Measurements from ENCODE around the gene MYOM3. TPM values are rescaled to one million over a fixed set of nuclear protein-coding genes. Genes with fewer than 3 reads are reported as not detected.

MYOM3 gene
- total RNA-seq, 1 donor from 2014 or later, result 0.69 TPM

DNA sequence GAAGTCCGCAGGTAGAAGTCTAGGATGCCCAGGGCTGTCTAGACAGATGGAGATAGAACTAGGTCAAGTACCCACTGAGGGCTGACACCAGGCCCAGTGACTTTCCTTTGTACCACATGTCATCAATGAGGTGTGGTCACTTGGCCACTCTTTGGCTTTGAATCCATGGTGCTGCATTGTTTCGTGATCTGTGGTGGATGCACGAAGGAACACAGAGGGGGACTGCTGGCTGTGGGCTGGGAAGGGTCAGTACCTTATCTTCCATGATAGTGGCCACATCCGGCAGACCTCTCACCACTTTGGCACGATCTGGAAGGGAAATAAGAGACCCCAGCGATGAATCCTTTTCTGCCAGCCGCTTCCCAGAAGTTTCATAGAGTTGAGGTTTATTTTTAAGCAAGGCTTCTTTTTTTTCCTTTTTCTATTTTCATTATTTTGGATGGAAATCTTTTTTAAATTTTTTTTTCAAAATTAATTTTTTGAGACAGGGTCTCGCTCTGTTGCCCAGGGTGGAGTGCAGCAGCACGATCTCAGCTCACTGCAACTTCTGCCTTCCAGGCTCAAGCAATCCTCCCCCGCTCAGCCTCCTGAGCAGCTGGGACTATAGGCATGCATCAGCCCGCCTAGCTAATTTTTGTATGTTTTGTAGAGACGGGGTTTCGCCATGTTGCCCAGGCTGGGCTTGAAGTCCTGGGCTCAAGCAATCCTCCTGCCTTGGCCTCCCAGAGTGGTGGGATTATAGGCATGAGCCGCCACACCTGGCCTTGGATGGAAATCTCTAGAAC lies 53.1 kb downstream of the MYOM3 start:
- intact Hi-C loops (cut with DNase I), result no loop called here
- H3K27ac ChIP-seq, result no peak overlapping the region
- ATAC-seq, result no peak
- H3K36me3 ChIP-seq, result no peaks in the 10 kb centered on the region
- H3K4me1 ChIP-seq, result no peaks in the 10 kb centered on the region
- H3K9me3 ChIP-seq, result no peaks in the 10 kb centered on the region
- no peak for TF ChIP-seq CTCF (IDR thresholded peaks at IDR 0.05)
- no peaks in the 10 kb centered on the region for H3K27me3 ChIP-seq
- DNase-seq, result peak; percentile 38
- H3K4me3 ChIP-seq, result no peak overlapping the region

GRCh38 chr1:24057171-24057570 lies 54.8 kb downstream of the MYOM3 start:
- H3K4me3 ChIP-seq, result no peak overlapping the region
- intact Hi-C loops (cut with DNase I), result no loop called here
- no peaks in the 10 kb centered on the region for H3K36me3 ChIP-seq
- no peaks in the 10 kb centered on the region for H3K9me3 ChIP-seq
- no peak for TF ChIP-seq CTCF (IDR thresholded peaks at IDR 0.05)
- H3K4me1 ChIP-seq, result no peaks in the 10 kb centered on the region
- DNase-seq (peak; percentile 56), ATAC-seq (no peak)
- no peak overlapping the region for H3K27ac ChIP-seq
- H3K27me3 ChIP-seq, result no peaks in the 10 kb centered on the region

DNA sequence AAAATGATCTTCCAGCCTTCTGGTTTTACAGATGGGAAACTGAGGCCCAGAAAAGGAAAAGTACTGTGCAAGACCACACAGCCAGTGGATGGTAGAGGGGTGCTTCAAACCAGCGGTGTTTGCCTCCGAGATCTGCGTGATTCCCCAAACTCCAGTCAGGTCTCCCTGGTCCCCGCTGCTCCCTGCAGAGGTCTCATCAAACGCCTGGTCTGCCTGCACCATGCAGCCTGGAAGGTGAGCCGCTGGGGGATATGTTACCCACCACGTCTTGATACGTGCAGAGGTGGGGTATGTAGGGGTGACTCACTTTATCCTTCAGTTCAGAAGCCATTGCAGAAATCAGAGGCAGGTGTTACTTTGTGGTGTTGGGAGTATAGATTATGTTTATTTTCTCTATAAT lies 56.3 kb downstream of the MYOM3 start:
- ATAC-seq (no peak), DNase-seq (peak; percentile 27)
- Histone ChIP-seq H3K27me3 (no peaks in the 10 kb centered on the region), H3K9me3 (no peaks in the 10 kb centered on the region), H3K4me3 (no peak overlapping the region), H3K27ac (no peak overlapping the region), H3K36me3 (no peaks in the 10 kb centered on the region), H3K4me1 (peaks cover 7% of the 10 kb centered on the region)
- intact Hi-C loops (cut with DNase I), result no loop called here
- no peak for TF ChIP-seq CTCF (IDR thresholded peaks at IDR 0.05)

- no peaks in the 10 kb centered on the region for H3K9me3 ChIP-seq
- H3K4me1 ChIP-seq, result peaks cover 7% of the 10 kb centered on the region
- intact Hi-C loops (cut with DNase I), result no loop called here
- peak overlapping the region; percentile 17 for H3K27ac ChIP-seq
- TF ChIP-seq CTCF (IDR thresholded peaks at IDR 0.05), result no peak
- no peak overlapping the region for H3K4me3 ChIP-seq
- no peaks in the 10 kb centered on the region for H3K27me3 ChIP-seq
- peak; percentile 77 for ATAC-seq
- no peaks in the 10 kb centered on the region for H3K36me3 ChIP-seq
- DNase-seq, result peak; percentile 35
Observed at GRCh38 chr1:24052220-24052619, 59.7 kb downstream of the MYOM3 start.

DNA sequence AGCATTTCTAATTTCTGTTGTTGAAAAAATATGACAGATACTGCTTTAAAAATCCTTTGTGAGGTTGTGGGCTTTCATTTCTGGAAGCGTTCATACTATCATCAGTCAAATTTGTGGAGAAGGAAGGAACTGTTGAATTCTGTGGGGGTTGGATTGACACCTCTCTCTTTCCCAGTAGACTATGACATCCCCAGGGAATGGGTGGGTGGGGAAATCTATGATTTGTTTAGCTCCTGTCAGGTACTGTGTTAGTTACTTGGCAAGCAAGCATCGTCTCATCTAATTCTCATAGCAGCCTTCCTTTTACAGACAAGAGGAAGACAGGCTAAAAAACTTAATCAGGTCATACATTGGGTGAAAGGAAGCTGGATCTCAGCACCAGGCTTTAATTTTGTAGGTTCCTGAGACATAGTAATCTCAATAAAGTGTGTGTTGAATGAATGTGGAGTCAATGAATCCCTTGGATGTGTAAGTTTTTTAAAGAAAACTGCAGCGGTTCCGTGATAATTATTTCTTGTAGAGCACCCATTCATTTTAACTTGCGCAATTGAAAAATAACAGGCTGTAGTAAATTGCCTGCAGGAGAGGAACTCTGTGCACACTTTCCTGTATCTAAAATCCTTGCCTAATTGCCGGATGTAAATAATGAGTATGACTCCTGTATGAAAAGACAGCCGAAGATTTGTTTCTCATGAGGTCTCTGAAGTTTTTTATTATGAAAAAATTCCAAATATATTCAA lies 60.6 kb downstream of the MYOM3 start:
- no peak overlapping the region for H3K4me3 ChIP-seq
- intact Hi-C loops (cut with DNase I), result no loop called here
- H3K27ac ChIP-seq, result peak overlapping the region; percentile 17
- no peaks in the 10 kb centered on the region for H3K9me3 ChIP-seq
- H3K4me1 ChIP-seq, result peaks cover 7% of the 10 kb centered on the region
- no peak for DNase-seq
- no peak for ATAC-seq
- no peaks in the 10 kb centered on the region for H3K36me3 ChIP-seq
- no peak for TF ChIP-seq CTCF (IDR thresholded peaks at IDR 0.05)
- H3K27me3 ChIP-seq, result no peaks in the 10 kb centered on the region

Data from upper lobe of right lung (tissue), 1 donor.